Activated T-helper 2 cell treated with anti-CD3 and anti-CD28 coated beads, Interferon-gamma antibody, Interleukin-2, Interleukin-4, amounts not matched to agents 10 μg/mL and 5 μg/mL and 100 μg/mL, durations not matched to agents 14 hours and 24 hours and 36 hours (primary cell): ENCODE results near the gene TWNK. TPM values are rescaled to one million over a fixed set of nuclear protein-coding genes. Genes with fewer than 3 reads are reported as not detected.

Experiments
- DNase-seq: peaks from one replicate; pipeline ENCODE4 v3.0.0; 2021; ENCODE audit warnings: low spot score
- H3K27ac Mint-ChIP-seq: one replicate; pipeline ENCODE4 v1.8.0; 2021; ENCODE audit warnings: mixed read lengths
- H3K27me3 Mint-ChIP-seq: one replicate; pipeline ENCODE4 v1.8.0; 2021; ENCODE audit warnings: low read depth, mixed read lengths
- H3K36me3 Mint-ChIP-seq: one replicate; pipeline ENCODE4 v1.8.0; 2021; ENCODE audit warnings: low read depth, mixed read lengths
- H3K4me1 Mint-ChIP-seq: one replicate; pipeline ENCODE4 v1.8.0; 2021; ENCODE audit warnings: low read depth, mixed read lengths
- H3K4me3 Mint-ChIP-seq: one replicate; pipeline ENCODE4 v1.8.0; 2021; ENCODE audit warnings: low read depth, mild to moderate bottlenecking, moderate library complexity, mixed read lengths
- H3K9me3 Mint-ChIP-seq: one replicate; pipeline ENCODE4 v1.8.0; 2021; ENCODE audit warnings: mixed read lengths
- intact Hi-C: fragments of 100-400 bp; cut with micrococcal nuclease; formaldehyde crosslinking; loops from one replicate; pipeline ENCODE4 v1.15.1; 2023
- total RNA-seq: library from RNA; stranded (reverse); gene quantifications from 2 replicates; pipeline ENCODE4 v1.2.3, GENCODE V29; 2022

The TWNK gene
- total RNA-seq = 25.9 and 27.2 TPM in 2 replicates

DNA sequence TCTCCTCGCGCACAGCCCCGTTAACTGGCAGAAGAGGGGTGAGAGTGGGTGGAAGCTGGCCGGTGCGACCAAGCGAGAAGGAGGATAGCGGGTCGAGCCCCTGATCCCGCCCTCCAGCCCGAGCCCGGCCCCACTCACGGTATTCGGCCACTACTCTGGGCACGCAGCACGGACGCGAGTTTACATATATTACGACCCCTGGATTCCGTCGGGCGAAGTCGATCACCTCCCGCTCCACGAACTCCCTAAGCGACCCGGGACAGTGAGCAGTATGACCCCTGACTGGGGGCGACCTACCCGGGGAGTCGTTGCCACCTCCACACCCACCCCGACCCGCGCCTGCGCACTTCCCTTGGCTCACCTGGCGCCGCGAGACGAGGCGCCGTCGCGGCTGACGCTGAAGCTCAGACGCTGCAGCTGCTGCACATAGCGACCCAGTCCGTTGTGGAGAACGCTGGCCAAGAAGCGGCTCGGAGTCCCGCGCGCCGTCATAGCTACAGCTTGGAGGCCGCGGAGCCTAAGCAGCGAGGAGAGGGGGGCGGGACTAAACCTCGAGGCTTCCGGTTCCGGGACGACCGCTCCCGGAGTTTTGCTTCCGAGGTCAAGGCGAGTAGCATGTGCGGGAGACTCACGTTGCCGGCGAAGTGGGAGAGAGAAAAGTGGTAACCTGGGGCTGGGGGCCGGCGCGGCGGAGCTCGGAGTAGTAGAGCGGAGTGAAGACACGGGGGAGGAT lies at the start of gene TWNK, which contains the start of gene MRPL43:
TSS of gene TWNK (plus strand) at position 592 of the 733 bp plus-strand sequence. CDS start 668 bp downstream, outside the sequence.
TSS of gene MRPL43 (minus strand) at position 546 of the 733 bp plus-strand sequence. CDS start at position 492, 54 bp downstream.
- H3K27me3 Mint-ChIP-seq = no peaks in the 10 kb centered on the region
- peaks cover 15% of the 10 kb centered on the region for H3K4me1 Mint-ChIP-seq
- peaks cover 36% of the 10 kb centered on the region for H3K36me3 Mint-ChIP-seq
- peak within 1 kb of the TSS; percentile 77 for H3K27ac Mint-ChIP-seq
- peak; percentile 77 for DNase-seq
- peak within 1 kb of the TSS; percentile 96 for H3K4me3 Mint-ChIP-seq
- intact Hi-C loops = loop anchor here (1.0 kb wide), 1 partner anchor 10 kb away; no protein-coding TSS in a partner anchor
- no peaks in the 10 kb centered on the region for H3K9me3 Mint-ChIP-seq

DNA sequence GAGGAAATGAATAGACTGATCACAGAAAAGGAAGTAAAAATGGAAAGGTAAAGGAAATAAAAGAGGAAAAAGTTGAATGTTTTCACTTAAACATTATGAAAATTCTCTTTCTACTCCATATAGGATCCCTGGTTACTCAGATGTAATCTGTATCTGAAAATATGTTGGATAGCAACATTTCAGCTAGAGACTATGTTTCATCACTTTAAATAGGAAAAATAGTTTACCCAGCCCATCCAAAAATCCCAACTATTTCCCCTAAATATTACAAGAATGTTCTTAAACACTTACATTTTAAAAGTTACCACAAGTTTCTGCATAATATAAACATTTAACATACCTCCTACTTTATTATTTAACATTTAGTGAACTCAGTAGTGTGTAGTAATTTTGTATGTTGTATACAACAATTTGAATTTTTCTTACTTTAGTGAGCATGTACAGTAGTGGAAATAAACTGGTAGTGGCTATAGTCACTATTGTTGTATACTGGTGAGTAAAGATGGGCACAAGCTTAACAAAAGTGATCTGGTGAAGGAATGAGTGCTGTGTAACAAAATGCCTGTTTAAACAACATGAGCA lies 47.5 kb upstream of the TWNK start:
- Mint-ChIP-seq H3K4me3 (no peak overlapping the region), H3K27me3 (no peaks in the 10 kb centered on the region), H3K36me3 (peaks cover 47% of the 10 kb centered on the region), H3K27ac (no peak overlapping the region), H3K4me1 (peaks cover 8% of the 10 kb centered on the region), H3K9me3 (no peaks in the 10 kb centered on the region)
- no peak for DNase-seq
- intact Hi-C loops = loop anchor here (10.0 kb wide), 1 partner anchor 865 kb away; no protein-coding TSS in a partner anchor

DNA sequence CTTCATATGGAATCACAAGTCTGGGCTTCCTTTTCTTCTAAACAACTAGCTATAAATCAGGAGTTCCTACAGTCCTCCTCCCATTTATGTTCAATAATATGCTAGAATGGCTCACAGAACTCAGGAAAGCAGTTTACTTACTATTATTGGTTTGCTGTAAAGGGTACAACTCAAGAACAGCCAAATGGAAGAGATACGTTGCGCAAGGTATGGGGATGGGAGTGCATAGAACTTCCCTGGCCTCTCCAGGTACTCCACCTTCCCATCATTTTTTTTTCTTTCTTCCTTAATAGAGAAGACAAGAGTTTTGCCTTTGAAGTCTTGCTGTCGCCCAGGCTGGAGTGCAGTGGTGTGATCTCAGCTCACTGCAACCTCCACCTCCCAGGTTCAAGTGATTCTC lies 45.1 kb upstream of the TWNK start:
- Mint-ChIP-seq H3K27me3 (no peaks in the 10 kb centered on the region), H3K9me3 (no peaks in the 10 kb centered on the region), H3K4me1 (peaks cover 8% of the 10 kb centered on the region), H3K4me3 (no peak overlapping the region), H3K36me3 (peaks cover 60% of the 10 kb centered on the region), H3K27ac (no peak overlapping the region)
- DNase-seq = no peak
- intact Hi-C loops = no loop called here

DNA sequence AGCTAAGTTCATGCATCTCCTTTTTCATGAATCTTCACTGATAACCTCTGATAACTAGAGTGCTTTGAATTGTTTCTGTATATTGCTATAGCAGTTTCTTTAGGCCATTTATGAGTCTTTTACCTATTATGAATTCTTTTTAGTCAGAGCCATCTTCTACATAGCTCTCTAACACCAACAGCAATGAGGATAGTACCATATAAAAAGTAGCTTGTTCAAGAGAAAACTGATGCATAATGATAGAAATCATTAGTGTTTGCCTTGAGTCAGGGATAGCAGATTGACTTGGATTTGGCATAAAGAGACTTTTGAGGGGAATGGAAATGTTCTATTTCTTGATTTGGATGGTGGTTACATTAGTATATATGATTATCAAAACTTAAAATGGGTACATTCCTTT lies 43.8 kb upstream of the TWNK start:
- intact Hi-C loops = no loop called here
- Mint-ChIP-seq H3K4me1 (peaks cover 8% of the 10 kb centered on the region), H3K36me3 (peaks cover 59% of the 10 kb centered on the region), H3K27ac (no peak overlapping the region), H3K27me3 (no peaks in the 10 kb centered on the region), H3K4me3 (no peak overlapping the region), H3K9me3 (no peaks in the 10 kb centered on the region)
- DNase-seq = no peak

DNA sequence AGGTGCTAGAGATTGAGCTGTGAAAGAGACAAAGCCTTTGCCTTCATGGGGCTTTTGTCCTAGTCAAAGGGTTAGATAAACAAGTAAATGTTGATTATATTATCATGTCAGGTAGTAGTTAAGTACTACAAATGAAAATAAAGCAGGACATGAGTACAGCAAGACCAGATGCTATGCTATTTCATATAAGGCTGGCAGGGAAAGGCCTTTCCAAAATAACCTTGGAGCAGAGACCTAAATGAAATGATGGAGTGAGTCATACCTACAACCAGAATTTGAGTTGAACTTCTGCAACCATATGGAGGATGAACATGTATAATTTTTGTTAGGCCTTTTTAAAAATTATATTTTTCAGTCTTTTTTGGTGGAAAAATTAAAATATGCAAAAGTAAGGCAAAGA lies 41.6 kb upstream of the TWNK start:
- Mint-ChIP-seq H3K36me3 (peaks cover 55% of the 10 kb centered on the region), H3K27me3 (no peaks in the 10 kb centered on the region), H3K4me3 (no peak overlapping the region), H3K9me3 (no peaks in the 10 kb centered on the region), H3K27ac (no peak overlapping the region), H3K4me1 (peaks cover 8% of the 10 kb centered on the region)
- DNase-seq = no peak
- intact Hi-C loops = no loop called here

DNA sequence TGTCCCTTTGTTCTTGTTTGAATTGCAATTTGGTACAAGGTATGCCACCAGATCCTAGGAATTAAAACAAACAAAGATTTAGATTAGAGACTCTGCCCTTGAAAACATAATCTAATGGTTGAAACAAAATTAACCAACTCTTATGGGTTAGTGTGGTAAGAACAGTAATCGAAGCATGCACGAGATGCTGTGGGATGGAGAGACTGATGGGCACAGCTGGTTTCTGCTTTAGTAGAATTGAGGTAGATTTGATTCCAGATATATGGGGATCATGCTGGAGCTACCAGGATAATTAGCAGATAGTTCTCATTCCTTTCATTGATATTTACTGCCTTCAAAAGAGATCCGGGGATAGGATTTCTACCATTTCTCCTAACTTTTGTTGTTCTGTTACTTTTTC lies 38.4 kb upstream of the TWNK start:
- Mint-ChIP-seq H3K9me3 (no peaks in the 10 kb centered on the region), H3K4me1 (no peaks in the 10 kb centered on the region), H3K27ac (no peak overlapping the region), H3K27me3 (no peaks in the 10 kb centered on the region), H3K36me3 (peaks cover 38% of the 10 kb centered on the region), H3K4me3 (no peak overlapping the region)
- no peak for DNase-seq
- intact Hi-C loops = no loop called here

DNA sequence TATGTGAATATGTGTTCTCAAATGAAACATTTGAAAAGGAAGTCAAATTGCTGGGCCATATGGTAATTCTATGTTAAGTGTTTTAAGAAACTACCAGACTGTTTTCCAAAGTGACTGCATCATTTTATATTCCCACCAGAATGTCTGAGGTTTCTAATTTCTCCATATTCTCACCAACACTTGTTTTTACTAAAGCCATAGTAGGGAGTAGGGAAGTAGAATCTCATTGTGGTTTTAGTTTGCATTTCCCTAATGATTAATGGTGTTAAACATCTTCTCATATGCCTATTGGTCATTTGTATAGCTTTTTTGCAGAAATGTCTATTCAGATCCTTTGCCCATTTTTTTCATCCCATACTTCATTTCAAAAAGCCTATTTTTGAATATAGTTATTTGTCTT lies 27.1 kb upstream of the TWNK start:
- Mint-ChIP-seq H3K9me3 (no peaks in the 10 kb centered on the region), H3K27me3 (no peaks in the 10 kb centered on the region), H3K4me1 (peaks cover 7% of the 10 kb centered on the region), H3K27ac (no peak overlapping the region), H3K4me3 (no peak overlapping the region), H3K36me3 (peaks cover 45% of the 10 kb centered on the region)
- no peak for DNase-seq
- intact Hi-C loops = no loop called here

DNA sequence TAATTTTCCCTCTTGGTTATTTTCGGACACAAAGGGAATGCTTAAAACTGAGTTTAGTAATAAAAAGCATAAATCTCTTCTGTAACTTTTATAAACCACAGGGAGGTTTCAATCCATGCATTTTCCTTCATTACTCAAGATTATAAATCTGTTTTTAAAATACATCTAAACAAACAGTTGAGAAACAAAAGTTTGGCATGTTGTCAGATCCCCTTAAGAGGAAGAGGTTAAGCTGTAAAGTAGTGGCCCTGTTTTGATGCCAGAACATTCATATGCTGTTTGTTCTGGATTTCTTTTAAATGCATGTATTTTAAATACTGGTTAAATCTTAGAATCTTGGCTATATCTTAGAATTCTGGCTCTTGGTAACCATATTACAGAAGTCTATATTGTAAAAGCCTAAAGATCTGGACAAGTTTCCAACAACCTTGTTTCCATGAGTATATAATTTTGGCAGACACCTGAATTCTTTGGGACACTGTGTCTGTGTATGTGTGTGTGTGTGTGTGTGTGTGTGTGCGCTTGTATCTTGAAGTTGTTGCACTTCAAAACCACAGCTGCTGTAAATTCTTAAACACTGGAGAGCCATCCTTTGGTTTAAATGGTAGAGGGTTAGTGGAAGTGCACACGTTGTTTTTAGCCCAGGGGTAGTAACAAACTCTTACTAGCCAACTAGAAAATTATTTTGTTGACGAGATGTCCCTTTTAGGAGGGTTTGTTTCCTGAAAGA lies 24.8 kb upstream of the TWNK start:
- H3K4me3 Mint-ChIP-seq = no peak overlapping the region
- no peaks in the 10 kb centered on the region for H3K4me1 Mint-ChIP-seq
- intact Hi-C loops = no loop called here
- DNase-seq = no peak
- H3K27me3 Mint-ChIP-seq = no peaks in the 10 kb centered on the region
- H3K27ac Mint-ChIP-seq = no peak overlapping the region
- no peaks in the 10 kb centered on the region for H3K9me3 Mint-ChIP-seq
- peaks cover 36% of the 10 kb centered on the region for H3K36me3 Mint-ChIP-seq

DNA sequence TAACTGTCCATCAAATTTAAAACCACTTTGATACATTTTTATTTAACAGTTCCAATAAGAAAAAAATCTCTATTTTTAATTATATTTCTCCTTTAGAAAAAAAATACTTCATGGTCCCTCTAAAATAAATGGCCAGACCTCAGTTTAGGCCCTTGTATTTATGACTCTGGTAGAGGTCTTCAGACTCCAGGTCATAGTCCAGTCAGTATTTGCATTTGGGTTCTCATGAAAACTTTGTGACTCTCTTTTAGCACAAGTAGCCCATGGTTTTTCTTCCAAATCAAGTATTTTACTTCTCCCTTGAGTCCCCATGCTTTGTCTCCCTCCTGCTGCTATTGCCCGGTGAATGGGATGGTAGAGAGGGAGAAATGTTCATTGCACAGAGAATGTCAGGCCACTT lies 23.5 kb upstream of the TWNK start:
- Mint-ChIP-seq H3K4me3 (no peak overlapping the region), H3K27ac (no peak overlapping the region), H3K27me3 (no peaks in the 10 kb centered on the region), H3K36me3 (peaks cover 30% of the 10 kb centered on the region), H3K4me1 (no peaks in the 10 kb centered on the region), H3K9me3 (no peaks in the 10 kb centered on the region)
- intact Hi-C loops = no loop called here
- DNase-seq = no peak

DNA sequence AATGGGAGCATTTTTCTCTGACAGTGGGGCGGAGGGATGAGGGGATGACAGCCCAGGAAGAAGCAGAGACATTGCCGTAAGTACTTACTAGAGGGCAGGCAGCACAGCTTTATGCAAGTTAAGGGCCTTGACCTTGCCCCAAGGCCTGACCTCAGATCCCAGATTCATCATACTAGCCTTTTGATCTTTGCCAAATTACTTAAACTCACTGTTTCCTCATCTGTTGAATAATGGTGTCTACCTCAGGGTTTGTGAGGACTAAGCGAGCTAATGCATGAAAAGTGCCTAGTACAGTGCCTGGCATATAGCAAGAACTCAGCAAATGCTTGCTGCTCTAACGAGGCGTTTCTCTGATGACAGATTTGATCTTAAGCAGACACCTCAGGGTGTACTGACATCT lies 21.5 kb upstream of the TWNK start:
- no peak overlapping the region for H3K27ac Mint-ChIP-seq
- intact Hi-C loops = loop anchor here (5.0 kb wide), 1 partner anchor 46 kb away; no protein-coding TSS in a partner anchor
- H3K4me1 Mint-ChIP-seq = peaks cover 2% of the 10 kb centered on the region
- no peak overlapping the region for H3K4me3 Mint-ChIP-seq
- no peak for DNase-seq
- H3K36me3 Mint-ChIP-seq = peaks cover 15% of the 10 kb centered on the region
- H3K9me3 Mint-ChIP-seq = no peaks in the 10 kb centered on the region
- no peaks in the 10 kb centered on the region for H3K27me3 Mint-ChIP-seq

DNA sequence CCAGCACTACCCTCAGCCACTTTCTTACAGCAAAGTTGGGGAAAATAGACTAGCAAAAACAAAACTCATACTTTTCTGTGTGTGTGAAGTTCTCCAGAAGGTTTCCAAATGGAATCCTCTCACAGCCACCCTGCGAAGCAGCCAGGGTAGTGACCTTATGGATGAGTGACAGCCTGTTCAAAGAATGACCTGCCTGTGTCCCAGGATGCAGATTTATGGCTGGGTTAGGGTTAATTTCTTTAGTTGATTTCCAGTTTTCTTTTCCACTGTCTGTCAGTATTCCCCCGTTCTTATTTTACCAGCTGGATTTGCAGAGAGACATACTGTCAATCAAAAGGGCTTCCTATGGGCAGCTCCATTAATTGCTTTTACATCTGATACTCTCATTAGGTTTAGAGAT lies 20.5 kb upstream of the TWNK start:
- no peak overlapping the region for H3K4me3 Mint-ChIP-seq
- no peak for DNase-seq
- peaks cover 12% of the 10 kb centered on the region for H3K36me3 Mint-ChIP-seq
- peaks cover 2% of the 10 kb centered on the region for H3K4me1 Mint-ChIP-seq
- no peaks in the 10 kb centered on the region for H3K9me3 Mint-ChIP-seq
- no peak overlapping the region for H3K27ac Mint-ChIP-seq
- H3K27me3 Mint-ChIP-seq = no peaks in the 10 kb centered on the region
- intact Hi-C loops = loop anchor here (5.0 kb wide), 1 partner anchor 45 kb away; no protein-coding TSS in a partner anchor

DNA sequence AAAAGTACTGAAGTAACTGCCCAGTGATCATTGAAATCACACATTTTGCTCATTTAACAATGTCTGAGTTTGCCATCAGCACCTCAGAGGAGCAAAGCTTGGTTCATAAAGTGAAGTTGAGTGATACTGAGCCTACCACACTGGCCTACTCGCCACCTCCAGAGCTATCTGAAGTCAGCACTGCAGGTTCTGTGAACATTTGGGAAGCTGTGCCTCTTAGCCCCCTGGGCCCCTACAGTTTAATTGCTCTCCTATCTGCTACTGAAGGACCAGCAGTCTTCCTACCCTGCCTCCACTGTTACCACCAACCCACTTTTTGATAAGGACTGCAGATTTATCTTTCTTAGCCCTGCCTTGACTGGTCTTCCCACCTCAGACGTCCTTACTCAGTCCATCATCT lies 20.0 kb upstream of the TWNK start:
- Mint-ChIP-seq H3K36me3 (peaks cover 11% of the 10 kb centered on the region), H3K27me3 (no peaks in the 10 kb centered on the region), H3K27ac (no peak overlapping the region), H3K4me1 (peaks cover 2% of the 10 kb centered on the region), H3K9me3 (no peaks in the 10 kb centered on the region), H3K4me3 (no peak overlapping the region)
- no peak for DNase-seq
- intact Hi-C loops = loop anchor here (5.0 kb wide), 1 partner anchor 45 kb away; no protein-coding TSS in a partner anchor
